GM12872 (cell line): ENCODE data around the gene TUT4.

Source experiments
- CTCF ChIP-seq: IDR thresholded peaks from 3 replicates; pipeline ENCODE4 v1.5.1; 2011; ENCODE audit warnings: low read depth, mild to moderate bottlenecking, low read length, moderate library complexity; ENCODE audit not compliant: insufficient read depth

Gene TUT4

GRCh38 chr1:52552505-52553361, at the start of gene TUT4:
Gene TUT4 (minus strand): TSS chr1:52553092. CDS start chr1:52526280, 26,812 bp downstream.
- TF ChIP-seq CTCF, result peak; percentile 19; the same call in 1 of the 3 replicates

- no peak for TF ChIP-seq CTCF
Observed at GRCh38 chr1:52601991-52602855, 49.3 kb upstream of the TUT4 start, which contains the start of gene GPX7. Gene GPX7 (plus strand): TSS chr1:52602371. CDS start chr1:52602410, 39 bp downstream.

- TF ChIP-seq CTCF, result no peak
Observed at GRCh38 chr1:52601519-52601918, 48.6 kb upstream of the TUT4 start.

- TF ChIP-seq CTCF, result no peak
Observed at GRCh38 chr1:52600533-52601179, 47.8 kb upstream of the TUT4 start.

- no peak for TF ChIP-seq CTCF
Observed at GRCh38 chr1:52599236-52599635, 46.3 kb upstream of the TUT4 start.

GRCh38 chr1:52598729-52599128, 45.8 kb upstream of the TUT4 start:
- no peak for TF ChIP-seq CTCF

- no peak for TF ChIP-seq CTCF
Observed at GRCh38 chr1:52597912-52598311, 45.0 kb upstream of the TUT4 start.
